Kidney (tissue), 14 donors: ENCODE data around the gene FBLN7. TPM values are rescaled to one million over a fixed set of nuclear protein-coding genes. Genes with fewer than 3 reads are reported as not detected.
A peak's percentile ranks its signal among the peaks of the same experiment; 100 is the strongest.

Experiments used
- DNase-seq, 5 donors: peaks; one replicate each; pipeline ENCODE4 v3.0.0-alpha.2; 2013 to 2020
- FAIRE-seq: peaks from 2 replicates; lab custom pipeline; 2012; peaks lifted over from hg19 to GRCh38; lab: Jason Lieb, UNC
- H3K27ac ChIP-seq, 2 donors: one replicate each; pipeline ENCODE4 v1.7.0; 2013; ENCODE audit warnings: low read depth in 2 of 2, low read length in 2 of 2, inconsistent platforms in 1 of 2
- H3K27me3 ChIP-seq: one replicate; pipeline ENCODE4 v1.7.1; 2013; ENCODE audit warnings: low read length, inconsistent platforms; ENCODE audit not compliant: control insufficient read depth, insufficient read depth
- H3K36me3 ChIP-seq, 3 donors: one replicate each; pipeline versions ENCODE4 v1.7.0 to v1.7.1; 2013; ENCODE audit warnings: low read length in 3 of 3, control low read depth in 1 of 3, inconsistent platforms in 1 of 3; ENCODE audit not compliant: insufficient read depth in 3 of 3, control insufficient read depth in 2 of 3
- H3K4me1 ChIP-seq, 3 donors: one replicate each; pipeline versions ENCODE4 v1.7.0 to v1.7.1; 2013; ENCODE audit warnings: low read length in 3 of 3, inconsistent platforms in 1 of 3, low read depth in 1 of 3; ENCODE audit not compliant: control insufficient read depth in 2 of 3, insufficient read depth in 2 of 3
- H3K4me3 ChIP-seq, 3 donors: one replicate each; pipeline versions ENCODE4 v1.7.0 to v1.8.1; 2013; ENCODE audit warnings: low read length in 3 of 3, control low read depth in 1 of 3, inconsistent platforms in 1 of 3
- H3K9ac ChIP-seq, 3 donors: one replicate each; pipeline versions ENCODE4 v1.7.0 to v1.7.1; 2013; ENCODE audit warnings: low read length in 3 of 3, control low read depth in 1 of 3, inconsistent platforms in 1 of 3
- H3K9me3 ChIP-seq, 3 donors: one replicate each; pipeline versions ENCODE4 v1.7.0 to v1.7.1; 2013; ENCODE audit warnings: low read length in 3 of 3, control low read depth in 1 of 3, inconsistent platforms in 1 of 3; ENCODE audit not compliant: control insufficient read depth in 2 of 3, insufficient read depth in 1 of 3
- intact Hi-C: fragments of 100-400 bp; cut with DNase I; formaldehyde crosslinking; loops from one replicate; pipeline ENCODE4 v1.11.1; 2022
- polyA plus RNA-seq: library from polyadenylated mRNA; stranded (reverse); fragments of 350-450 nt; fragmentation: Illumina TruSeq; extraction: RNeasy Lipid Tissue Mini Kit (QIAGEN cat#74804); gene quantifications from one replicate; pipeline ENCODE4 v1.2.3, GENCODE V29; 2014; ENCODE audit warnings: low read depth, low replicate concordance; ENCODE audit not compliant: insufficient read depth
- total RNA-seq: library from RNA; stranded (reverse); fragmentation: NEBNext Ultra II Directional; extraction: Animal tissue kit (Norgen Biotek cat#: 25700); gene quantifications from one replicate; pipeline ENCODE4 v1.2.1, GENCODE V29; 2021
- TF ChIP-seq, protein P1 (sequence below): IDR thresholded peaks from 3 replicates; pipeline ENCODE4 v1.5.1; 2012; ENCODE audit warnings: mild to moderate bottlenecking, moderate library complexity, borderline replicate concordance; ENCODE audit not compliant: insufficient read depth; ENCODE audit errors: extremely low read depth
- donor health status: control.
- donor health status: control.
- donor health status: control.
- donor health status: control.
- donor health status: control.
- donor health status: DM: yes; HTN: yes; CAD: no.
- donor health status: Normal renal cell carcinoma (clear cell type).

Gene FBLN7
- total and polyA plus RNA-seq, 2 donors from 2014 or later = 0.71 to 4.6 TPM

DNA sequence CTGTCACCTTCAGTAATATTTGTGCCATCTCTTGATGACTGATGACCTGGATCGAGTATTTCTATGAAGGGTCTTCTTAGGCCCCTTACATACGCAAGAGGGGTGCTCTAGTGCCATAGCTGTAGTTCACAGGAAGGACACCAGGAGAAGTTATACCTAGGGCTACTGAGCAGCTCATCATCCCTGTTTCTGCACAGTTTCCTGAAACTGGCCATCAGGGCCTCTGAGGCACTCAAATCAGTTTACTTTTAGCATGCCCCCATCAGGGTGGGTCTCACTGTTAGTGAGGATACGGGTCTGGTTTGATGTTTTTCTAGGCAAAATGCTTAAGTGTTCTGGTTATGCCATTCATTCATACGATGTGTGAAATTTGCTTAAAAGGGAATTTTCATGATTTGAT, 20.0 kb upstream of the FBLN7 start:
- TF ChIP-seq, protein P1, sequence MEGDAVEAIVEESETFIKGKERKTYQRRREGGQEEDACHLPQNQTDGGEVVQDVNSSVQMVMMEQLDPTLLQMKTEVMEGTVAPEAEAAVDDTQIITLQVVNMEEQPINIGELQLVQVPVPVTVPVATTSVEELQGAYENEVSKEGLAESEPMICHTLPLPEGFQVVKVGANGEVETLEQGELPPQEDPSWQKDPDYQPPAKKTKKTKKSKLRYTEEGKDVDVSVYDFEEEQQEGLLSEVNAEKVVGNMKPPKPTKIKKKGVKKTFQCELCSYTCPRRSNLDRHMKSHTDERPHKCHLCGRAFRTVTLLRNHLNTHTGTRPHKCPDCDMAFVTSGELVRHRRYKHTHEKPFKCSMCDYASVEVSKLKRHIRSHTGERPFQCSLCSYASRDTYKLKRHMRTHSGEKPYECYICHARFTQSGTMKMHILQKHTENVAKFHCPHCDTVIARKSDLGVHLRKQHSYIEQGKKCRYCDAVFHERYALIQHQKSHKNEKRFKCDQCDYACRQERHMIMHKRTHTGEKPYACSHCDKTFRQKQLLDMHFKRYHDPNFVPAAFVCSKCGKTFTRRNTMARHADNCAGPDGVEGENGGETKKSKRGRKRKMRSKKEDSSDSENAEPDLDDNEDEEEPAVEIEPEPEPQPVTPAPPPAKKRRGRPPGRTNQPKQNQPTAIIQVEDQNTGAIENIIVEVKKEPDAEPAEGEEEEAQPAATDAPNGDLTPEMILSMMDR = no peak
- H3K36me3 ChIP-seq = peaks cover 0 to 11% (median 2%) of the 10 kb centered on the region in 3 donors
- intact Hi-C loops = no loop called here
- H3K9me3 ChIP-seq = no peaks in the 10 kb centered on the region
- no peak overlapping the region for H3K4me3 ChIP-seq
- DNase-seq = no peak
- no peak for FAIRE-seq
- H3K27me3 ChIP-seq = no peaks in the 10 kb centered on the region
- H3K4me1 ChIP-seq = no peaks in the 10 kb centered on the region
- no peak overlapping the region for H3K27ac ChIP-seq
- H3K9ac ChIP-seq = no peak overlapping the region

DNA sequence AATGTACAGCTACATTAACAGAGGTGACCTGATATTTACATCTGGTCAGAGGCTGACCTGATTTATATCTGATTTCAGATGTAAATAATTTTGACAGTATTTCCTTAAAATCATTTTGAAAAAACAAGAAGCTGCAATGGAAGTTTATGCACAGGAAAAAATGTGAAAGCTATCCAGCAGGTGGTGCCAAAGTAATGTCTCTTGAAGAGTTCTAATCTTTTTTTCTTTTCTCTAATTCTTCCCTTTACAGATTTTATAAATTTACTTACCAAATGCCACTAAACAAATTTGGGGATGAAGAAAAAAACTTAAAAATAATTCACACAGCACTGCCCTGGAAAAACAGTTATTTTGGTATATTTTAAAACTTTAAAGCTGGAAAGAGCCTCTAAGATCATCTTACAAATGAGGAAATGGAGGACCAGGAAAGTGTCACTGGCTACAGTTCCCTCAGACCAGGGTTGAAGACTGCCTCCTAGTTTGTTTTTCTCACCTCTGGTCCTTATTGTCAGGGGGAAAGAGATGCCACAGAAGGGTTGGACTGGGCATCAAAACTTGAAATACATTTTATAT, 16.4 kb upstream of the FBLN7 start:
- DNase-seq (peak in 3 of 5 donors; percentile 28 to 81 (median 74)), FAIRE-seq (peak; percentile 96)
- H3K27ac ChIP-seq = no peak overlapping the region
- H3K9me3 ChIP-seq = no peaks in the 10 kb centered on the region
- no peak overlapping the region for H3K4me3 ChIP-seq
- H3K36me3 ChIP-seq = peaks cover 0 to 3% (median 0%) of the 10 kb centered on the region in 3 donors
- intact Hi-C loops = no loop called here
- TF ChIP-seq, protein P1 = peak; percentile 62
- H3K27me3 ChIP-seq = no peaks in the 10 kb centered on the region
- no peak overlapping the region for H3K9ac ChIP-seq
- H3K4me1 ChIP-seq = no peaks in the 10 kb centered on the region

DNA sequence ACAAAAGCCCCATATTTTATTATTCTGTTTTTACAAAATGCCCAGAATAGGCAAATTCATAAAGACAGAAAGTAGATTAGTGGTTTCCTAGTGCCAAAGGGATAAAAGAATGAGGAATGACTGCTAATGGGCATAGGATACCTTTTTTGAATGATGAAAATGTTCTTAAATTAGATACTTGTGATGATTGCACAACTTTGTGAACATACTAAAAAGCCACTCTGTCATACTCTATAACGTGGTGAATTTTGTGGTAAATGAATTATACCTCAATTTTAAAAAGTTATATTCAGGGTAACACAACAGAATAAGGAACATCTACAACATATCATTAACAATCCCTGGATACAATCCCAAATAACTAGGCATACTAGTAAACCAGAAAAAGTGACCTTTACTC, 9.1 kb upstream of the FBLN7 start:
- no peak for FAIRE-seq
- intact Hi-C loops = no loop called here

More for the DNA sequence above, 9.1 kb upstream of the FBLN7 start:
- DNase-seq = no peak
- no peak overlapping the region for H3K9ac ChIP-seq
- peaks cover 0 to 8% (median 4%) of the 10 kb centered on the region in 3 donors for H3K9me3 ChIP-seq
- H3K36me3 ChIP-seq = no peaks in the 10 kb centered on the region
- no peaks in the 10 kb centered on the region for H3K4me1 ChIP-seq
- H3K4me3 ChIP-seq = no peak overlapping the region
- H3K27me3 ChIP-seq = no peaks in the 10 kb centered on the region
- TF ChIP-seq, protein P1 = no peak
- no peak overlapping the region for H3K27ac ChIP-seq
